ENCODE measurements around the gene FXYD5.

Gene FXYD5

GRCh38 chr19:35156673-35157014 is 2.1 kb downstream of the FXYD5 start:
- DNase-seq (ENCODE audit: low read depth): no peak

GRCh38 chr19:35157431-35157830 is 2.9 kb downstream of the FXYD5 start:
- no peak for DNase-seq (ENCODE audit: low read depth)

GRCh38 chr19:35159606-35160005 is 5.1 kb downstream of the FXYD5 start:
- no peak for DNase-seq (ENCODE audit: low read depth)

- no peak for DNase-seq (ENCODE audit: low read depth)
Observed at GRCh38 chr19:35160629-35161433, 6.3 kb downstream of the FXYD5 start.

GRCh38 chr19:35161434-35161743 is 6.9 kb downstream of the FXYD5 start:
- DNase-seq (ENCODE audit: low read depth): no peak

GRCh38 chr19:35162471-35163326 is 8.2 kb downstream of the FXYD5 start:
- no peak for DNase-seq (ENCODE audit: low read depth)

GRCh38 chr19:35164418-35164817 is 9.9 kb downstream of the FXYD5 start:
- no peak for DNase-seq (ENCODE audit: low read depth)

GRCh38 chr19:35165200-35166058 is 10.9 kb downstream of the FXYD5 start:
- no peak for DNase-seq (ENCODE audit: low read depth)

- DNase-seq (ENCODE audit: low read depth): no peak
Observed at GRCh38 chr19:35166100-35167063, 11.8 kb downstream of the FXYD5 start.

GRCh38 chr19:35167251-35168119 is 12.9 kb downstream of the FXYD5 start:
- DNase-seq (ENCODE audit: low read depth): no peak

- no peak for DNase-seq (ENCODE audit: low read depth)
Observed at GRCh38 chr19:35168196-35168595, 13.7 kb downstream of the FXYD5 start.

- no peak for DNase-seq (ENCODE audit: low read depth)
Observed at GRCh38 chr19:35169221-35169995, 14.9 kb downstream of the FXYD5 start.

GRCh38 chr19:35170359-35171061 is 16.0 kb downstream of the FXYD5 start:
- DNase-seq (ENCODE audit: low read depth): no peak

- DNase-seq (ENCODE audit: low read depth): no peak
Observed at GRCh38 chr19:35171730-35172129, 17.2 kb downstream of the FXYD5 start.

GRCh38 chr19:35174226-35174625 is 19.7 kb downstream of the FXYD5 start:
- no peak for DNase-seq (ENCODE audit: low read depth)

- DNase-seq (ENCODE audit: low read depth): no peak
Observed at GRCh38 chr19:35176181-35176570, 21.6 kb downstream of the FXYD5 start.

- DNase-seq (ENCODE audit: low read depth): no peak
Observed at GRCh38 chr19:35177377-35178274, 23.1 kb downstream of the FXYD5 start.

GRCh38 chr19:35178701-35179100 is 24.2 kb downstream of the FXYD5 start:
- no peak for DNase-seq (ENCODE audit: low read depth)
